ENCODE measurements around the gene CD44.

The CD44 gene

DNA sequence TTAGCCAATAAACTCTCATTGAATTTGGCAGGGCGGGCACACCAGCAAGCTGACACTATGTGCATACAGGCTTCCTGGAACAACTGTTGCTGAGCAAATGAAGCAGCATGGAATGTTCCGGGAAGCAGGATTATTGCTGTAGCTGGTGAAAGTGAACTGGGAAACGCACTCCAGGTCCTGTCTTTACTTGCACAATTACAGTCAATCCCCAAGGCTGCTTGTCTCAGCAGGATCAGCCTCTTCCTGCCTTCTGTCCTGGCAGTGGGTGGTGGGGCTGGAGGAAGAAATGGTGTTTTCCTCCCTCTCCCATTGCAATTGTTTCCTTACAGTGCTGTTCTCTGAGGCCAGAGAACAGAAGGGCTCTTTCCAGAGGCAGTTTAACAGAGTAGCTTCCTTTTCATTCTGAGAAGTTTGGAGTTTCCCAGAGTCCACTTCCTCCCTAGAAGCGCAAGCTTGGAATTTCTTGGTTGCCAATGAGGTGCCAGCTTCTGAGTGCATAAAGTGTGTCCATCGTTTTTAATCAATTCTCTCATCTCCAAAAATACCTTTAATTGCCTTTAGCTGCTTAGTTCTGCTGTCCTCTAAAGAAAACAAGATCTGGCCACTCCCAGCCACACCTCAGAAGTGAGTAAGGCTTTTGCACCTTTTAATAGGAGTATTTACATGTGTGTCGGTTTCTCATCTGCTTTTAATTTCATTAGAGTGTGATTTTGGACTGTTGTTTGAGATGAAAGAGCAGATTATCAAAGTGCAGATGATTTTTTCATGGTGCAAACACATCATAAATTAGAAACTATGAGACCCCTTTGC lies 19.9 kb downstream of the CD44 start:
- DNase-seq (ENCODE audit: low read depth) = no peak

DNA sequence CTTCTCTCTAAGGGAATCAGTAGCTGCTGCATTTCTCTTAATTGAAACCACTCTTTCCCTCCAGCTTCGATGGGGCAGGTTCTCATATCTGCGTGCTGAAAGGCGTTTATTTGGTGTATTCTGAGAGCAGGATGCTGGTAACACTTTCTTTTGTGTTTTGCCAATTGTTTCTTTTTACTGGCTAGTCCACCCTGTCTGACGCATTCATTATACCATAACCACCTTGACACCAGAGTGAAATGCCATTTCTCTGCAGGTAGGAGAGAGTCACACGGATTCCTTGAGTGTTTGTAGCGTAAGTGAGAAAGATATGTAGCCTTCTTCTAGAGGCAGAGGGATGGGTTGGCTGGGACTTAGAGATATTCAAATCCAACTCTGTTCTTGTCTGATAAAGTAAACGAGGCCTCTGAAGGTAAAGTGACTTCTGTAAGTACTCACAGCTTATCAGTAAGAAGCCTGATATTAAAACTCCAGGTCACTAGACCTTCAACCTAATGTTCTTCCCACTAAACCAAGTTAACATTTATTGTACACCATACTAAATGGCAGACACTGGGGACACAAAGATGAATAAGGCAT lies 21.4 kb downstream of the CD44 start:
- DNase-seq (ENCODE audit: low read depth) = no peak

DNA sequence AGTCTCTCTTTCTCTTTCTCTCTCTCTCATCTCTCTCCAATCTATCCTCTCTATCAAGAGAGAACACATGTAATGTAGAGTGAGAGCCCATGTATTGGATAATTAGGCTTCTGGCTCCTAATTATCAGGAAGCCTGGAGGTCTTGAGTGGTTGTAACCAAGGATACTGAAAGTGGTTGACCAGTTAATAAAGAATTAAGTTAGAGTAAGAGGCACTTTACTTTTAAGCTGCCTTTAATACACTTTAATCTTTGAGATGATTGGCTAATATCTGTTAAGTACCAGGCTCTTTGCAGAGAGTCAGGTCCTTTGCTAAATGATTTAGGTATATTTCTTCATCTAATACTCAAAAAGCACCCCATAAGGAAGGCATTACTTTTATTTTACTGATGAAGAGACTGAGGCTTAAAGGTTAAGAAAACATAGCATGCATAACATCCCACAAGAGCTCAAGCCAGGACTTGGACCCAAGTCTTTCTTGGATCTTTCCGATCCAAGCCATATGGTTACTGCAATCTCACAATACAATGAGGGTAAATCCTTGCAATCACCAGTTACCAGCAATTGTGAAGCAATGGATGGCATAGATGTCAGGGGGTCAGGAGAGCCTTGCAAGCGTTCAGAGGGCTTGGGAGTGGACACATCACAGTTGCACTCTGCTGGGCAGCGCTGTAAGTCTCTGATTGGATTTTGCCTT lies 22.1 kb downstream of the CD44 start:
- no peak for DNase-seq (ENCODE audit: low read depth)

GRCh38 chr11:35162745-35163144 lies 23.8 kb downstream of the CD44 start:
- no peak for DNase-seq (ENCODE audit: low read depth)

GRCh38 chr11:35163209-35163608 lies 24.2 kb downstream of the CD44 start:
- no peak for DNase-seq (ENCODE audit: low read depth)

DNA sequence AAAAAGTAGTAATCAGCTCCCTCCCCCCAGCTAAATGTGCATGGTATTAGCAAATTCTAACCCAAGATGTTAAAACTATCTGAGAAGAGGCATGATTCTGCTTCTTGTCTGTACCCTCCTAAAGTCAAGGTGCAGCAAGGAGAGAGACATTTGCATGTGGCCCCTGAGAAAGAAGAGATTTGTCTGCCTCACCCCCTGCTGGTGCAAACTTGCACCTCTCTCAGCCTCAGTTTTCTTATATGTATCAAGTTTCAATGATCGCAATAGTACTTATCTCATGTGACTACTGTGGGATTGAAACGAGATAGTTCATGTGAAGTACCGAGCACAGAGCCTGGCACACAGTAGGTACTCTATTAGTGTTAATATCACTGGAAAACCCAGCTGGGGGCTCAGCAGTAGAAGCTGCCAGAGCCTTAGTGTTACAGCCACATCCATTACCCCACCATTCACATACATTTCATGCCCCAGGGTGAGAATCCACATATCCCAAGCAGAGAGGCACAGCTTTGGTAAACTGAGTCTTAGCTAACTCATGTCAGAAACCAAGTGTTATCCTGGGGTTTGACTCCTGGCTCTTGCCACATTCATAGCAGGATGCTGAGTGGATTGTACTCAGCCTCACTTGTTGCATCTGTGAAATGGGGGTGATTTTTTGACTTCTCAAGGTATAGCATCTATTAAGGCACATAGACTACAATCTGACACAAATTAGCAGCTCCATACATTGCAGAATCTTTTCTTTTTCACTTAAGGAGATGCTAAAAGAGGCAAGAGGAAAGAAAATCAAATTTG lies 24.9 kb downstream of the CD44 start:
- DNase-seq (ENCODE audit: low read depth) = no peak

GRCh38 chr11:35165030-35165422 lies 26.1 kb downstream of the CD44 start:
- DNase-seq (ENCODE audit: low read depth) = no peak

GRCh38 chr11:35165423-35166368 lies 26.7 kb downstream of the CD44 start:
- DNase-seq (ENCODE audit: low read depth) = peak; percentile 86

DNA sequence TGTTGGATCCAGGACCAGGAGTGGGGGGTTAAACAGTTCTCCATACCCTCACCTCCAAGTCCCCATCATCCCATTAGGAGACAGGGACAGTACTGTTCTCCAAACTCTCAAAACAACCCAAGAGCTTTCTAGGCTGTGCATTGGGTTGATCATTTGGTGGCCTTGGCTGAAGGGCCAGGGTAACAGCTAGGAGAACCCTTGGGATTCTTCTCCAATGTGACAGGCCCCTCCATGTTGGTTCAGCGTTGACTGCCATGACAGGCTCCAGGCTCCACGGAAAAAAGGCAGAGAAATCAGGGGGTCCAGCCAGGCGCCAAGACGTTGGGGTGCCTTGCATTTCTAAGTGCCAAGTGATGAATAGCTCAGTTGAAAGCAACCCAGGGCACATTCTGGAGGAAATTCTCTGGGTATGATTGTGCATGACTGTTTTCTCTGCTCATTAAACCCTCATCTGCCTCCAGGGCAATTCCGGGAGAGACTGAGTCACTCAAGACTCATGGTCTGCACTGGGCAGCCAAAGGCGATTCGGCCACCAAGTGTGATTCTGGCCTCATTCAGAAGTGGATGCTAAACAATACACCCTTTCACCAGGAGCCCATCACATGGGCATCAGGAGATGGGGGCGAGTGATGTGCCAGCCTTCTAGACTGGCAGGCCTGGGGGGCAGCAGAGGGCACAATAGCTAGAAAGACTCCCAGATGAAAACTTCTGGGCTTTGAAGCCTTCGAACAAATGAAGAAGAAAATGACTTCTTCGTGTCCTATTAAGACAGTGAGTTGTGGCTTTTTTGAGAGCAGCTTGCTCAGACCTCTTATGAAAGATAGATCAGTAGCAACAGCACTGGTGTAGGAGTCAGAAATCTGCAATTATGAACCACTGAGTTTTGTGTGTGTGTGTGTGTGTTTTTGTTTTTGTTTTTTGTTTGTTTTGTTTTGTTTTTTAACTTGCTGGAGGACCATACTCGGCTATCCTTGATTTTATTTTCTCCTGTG lies 27.7 kb downstream of the CD44 start:
- DNase-seq (ENCODE audit: low read depth) = peak; percentile 97

- peak; percentile 77 for DNase-seq (ENCODE audit: low read depth)
Observed at GRCh38 chr11:35167426-35167954, 28.5 kb downstream of the CD44 start.

- no peak for DNase-seq (ENCODE audit: low read depth)
Observed at GRCh38 chr11:35168671-35169070, 29.7 kb downstream of the CD44 start.

- no peak for DNase-seq (ENCODE audit: low read depth)
Observed at GRCh38 chr11:35169112-35169511, 30.1 kb downstream of the CD44 start.

DNA sequence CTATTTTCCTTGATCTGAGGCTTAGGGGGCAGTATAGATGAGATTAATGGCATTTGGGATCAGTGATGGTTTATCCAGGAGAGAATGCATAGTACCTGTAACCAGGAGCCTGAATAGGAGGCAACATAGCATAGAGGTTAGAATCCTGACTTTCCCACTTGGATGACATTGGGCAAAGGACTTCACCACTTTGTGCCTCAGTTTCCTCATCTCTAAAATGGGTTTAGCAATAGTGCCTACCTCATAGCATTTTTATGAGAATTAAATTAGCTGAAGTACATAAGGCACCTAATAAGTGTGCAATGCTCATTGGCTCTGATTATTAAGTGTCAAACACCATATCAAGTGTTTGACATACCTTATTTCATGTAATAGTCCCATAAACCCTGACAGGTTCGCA lies 30.8 kb downstream of the CD44 start:
- no peak for DNase-seq (ENCODE audit: low read depth)

GRCh38 chr11:35170503-35170902 lies 31.5 kb downstream of the CD44 start:
- DNase-seq (ENCODE audit: low read depth) = no peak

DNA sequence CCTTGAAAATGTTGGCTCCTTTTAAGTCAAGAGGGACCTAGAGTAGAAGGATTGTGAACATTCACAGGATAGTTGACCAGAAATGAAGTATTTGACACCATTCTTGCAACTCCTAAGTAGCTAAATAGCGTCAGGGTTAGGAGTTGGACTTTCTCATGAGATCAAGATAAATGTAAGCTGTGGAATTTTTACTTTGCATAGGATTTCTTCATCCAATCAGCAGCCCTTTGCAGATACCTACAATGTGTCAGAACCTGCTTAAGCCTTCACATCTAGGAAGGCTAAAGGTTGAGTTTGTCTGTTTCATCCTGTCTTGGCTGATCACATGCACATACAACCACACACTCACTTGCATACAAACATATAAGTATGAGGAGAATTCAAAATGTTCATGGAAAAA lies 32.3 kb downstream of the CD44 start:
- DNase-seq (ENCODE audit: low read depth) = no peak

GRCh38 chr11:35173011-35173511 lies 34.1 kb downstream of the CD44 start:
- no peak for DNase-seq (ENCODE audit: low read depth)

- DNase-seq (ENCODE audit: low read depth) = no peak
Observed at GRCh38 chr11:35173616-35174566, 34.9 kb downstream of the CD44 start.

DNA sequence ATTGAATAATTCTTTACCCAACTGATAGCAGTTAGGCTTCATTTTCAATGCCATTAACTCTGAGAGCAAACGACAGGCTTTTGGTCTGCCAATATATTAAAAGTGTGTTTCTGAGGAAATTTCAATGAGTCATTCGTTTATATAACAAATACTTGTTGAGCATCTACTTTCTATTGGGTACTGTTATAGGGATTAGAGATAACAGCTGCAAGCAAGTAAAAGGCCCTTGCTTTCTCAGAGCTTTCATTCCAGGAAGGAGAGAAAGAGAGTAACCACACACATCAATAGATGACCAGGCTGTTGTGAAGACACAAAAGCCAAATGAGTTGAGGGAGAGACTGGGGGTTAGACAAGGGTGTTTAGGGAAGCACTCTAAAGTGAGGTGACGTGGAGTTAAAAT lies 35.7 kb downstream of the CD44 start:
- no peak for DNase-seq (ENCODE audit: low read depth)
